CD4-positive, alpha-beta memory T cell (primary cell): ENCODE results near the gene CDC42SE2. TPM values are rescaled to one million over a fixed set of nuclear protein-coding genes. Genes with fewer than 3 reads are reported as not detected.

Experiments
- CTCF ChIA-PET: fragments of 350-600 bp; sonication (Branson Sonifier 250); formaldehyde crosslinking; loops from one replicate; lab custom pipeline; 2021; ENCODE audit warnings: inconsistent platforms; ENCODE audit not compliant: partially characterized antibody; lab: Charles Lee
- POLR2A ChIA-PET: fragments of 350-600 bp; sonication (Branson Sonifier 250); formaldehyde crosslinking; loops from one replicate; lab custom pipeline; 2021; ENCODE audit not compliant: partially characterized antibody; lab: Charles Lee
- DNase-seq, 5 donors: peaks; one replicate each; pipeline versions ENCODE4 v3.0.0 to v3.0.0-alpha.2; 2020 to 2022; ENCODE audit warnings: mixed read lengths in 1 of 5
- H3K27ac ChIP-seq: one replicate; pipeline ENCODE4 v1.7.0; 2013; ENCODE audit warnings: low read depth, low read length
- H3K27me3 ChIP-seq: 2 replicates; pipeline ENCODE4 v1.7.0; 2013; ENCODE audit warnings: mild to moderate bottlenecking, low read length, moderate library complexity; ENCODE audit not compliant: insufficient read depth
- H3K36me3 ChIP-seq: 2 replicates; pipeline ENCODE4 v1.7.0; 2013; ENCODE audit warnings: mild to moderate bottlenecking, low read length, moderate library complexity; ENCODE audit not compliant: insufficient read depth
- H3K4me1 ChIP-seq: 2 replicates; pipeline ENCODE4 v1.7.0; 2013; ENCODE audit warnings: mild to moderate bottlenecking, low read length, moderate library complexity; ENCODE audit not compliant: insufficient read depth
- H3K4me3 ChIP-seq, 2 donors: one replicate each; pipeline ENCODE4 v1.7.0; 2013; ENCODE audit warnings: low read length in 2 of 2, mild to moderate bottlenecking in 1 of 2
- H3K9me3 ChIP-seq, 2 donors: one replicate each; pipeline ENCODE4 v1.7.0; 2013; ENCODE audit warnings: low read length in 2 of 2, control low read depth in 1 of 2; ENCODE audit not compliant: control insufficient read depth in 1 of 2
- H3K27ac Mint-ChIP-seq, 7 donors: one replicate each; pipeline ENCODE4 v1.8.0; 2020 to 2021; ENCODE audit warnings: mixed read lengths in 7 of 7, mild to moderate bottlenecking in 6 of 7, inconsistent platforms in 3 of 7, moderate library complexity in 3 of 7
- H3K27me3 Mint-ChIP-seq, 2 donors: one replicate each; pipeline ENCODE4 v1.8.0; 2020 to 2021; ENCODE audit warnings: mixed read lengths in 2 of 2
- H3K36me3 Mint-ChIP-seq, 2 donors: one replicate each; pipeline ENCODE4 v1.8.0; 2020 to 2021; ENCODE audit warnings: mixed read lengths in 2 of 2, inconsistent platforms in 1 of 2, mild to moderate bottlenecking in 1 of 2
- H3K4me1 Mint-ChIP-seq, 4 donors: one replicate each; pipeline ENCODE4 v1.8.0; 2020 to 2021; ENCODE audit warnings: mixed read lengths in 4 of 4, mild to moderate bottlenecking in 1 of 4
- H3K4me3 Mint-ChIP-seq, 8 donors: one replicate each; pipeline ENCODE4 v1.8.0; 2020 to 2021; ENCODE audit warnings: mixed read lengths in 8 of 8, mild to moderate bottlenecking in 7 of 8, moderate library complexity in 6 of 8, inconsistent platforms in 3 of 8
- H3K9me3 Mint-ChIP-seq, 8 donors: one replicate each; pipeline ENCODE4 v1.8.0; 2020 to 2021; ENCODE audit warnings: mixed read lengths in 8 of 8, mild to moderate bottlenecking in 5 of 8, inconsistent platforms in 3 of 8, moderate library complexity in 1 of 8
- intact Hi-C: fragments of 100-400 bp; cut with micrococcal nuclease; formaldehyde crosslinking; loops from one replicate; pipeline ENCODE4 v1.15.1; 2023
- polyA plus RNA-seq, 2 donors: library from polyadenylated mRNA; unstranded; fragments of 300-500 nt; fragmentation: Illumina TruSeq; gene quantifications; one replicate each; pipeline ENCODE4 v1.2.3, GENCODE V29; 2021
- total RNA-seq, 2 experiments: library from RNA; stranded (reverse); gene quantifications; one replicate each; pipeline ENCODE4 v1.2.3, GENCODE V29; 2021

The CDC42SE2 gene
- total and polyA plus RNA-seq, 4 experiments from 2014 or later: 298 to 773 (median 365) TPM

- Histone ChIP-seq H3K27me3 (no peaks in the 10 kb centered on the region), H3K4me3 (no peak overlapping the region), H3K4me1 (peaks cover 77% of the 10 kb centered on the region), H3K36me3 (peaks cover 17% of the 10 kb centered on the region), H3K9me3 (no peaks in the 10 kb centered on the region), H3K27ac (no peak overlapping the region)
- CTCF ChIA-PET: interaction anchor here (1.3 kb wide), 1 partner anchor 43 kb away, joined by 5 read pairs; no protein-coding TSS in a partner anchor
- Mint-ChIP-seq H3K27ac (peak overlapping the region; percentile 3 to 94 (median 32)), H3K4me1 (peaks cover 58 to 88% (median 73%) of the 10 kb centered on the region in 4 donors), H3K27me3 (no peaks in the 10 kb centered on the region), H3K4me3 (peak overlapping the region in 3 of 8 donors; percentile 9 to 44 (median 11)), H3K36me3 (peaks cover 52 to 54% of the 10 kb centered on the region in 2 donors), H3K9me3 (peaks cover 0 to 1% (median 0%) of the 10 kb centered on the region in 8 donors)
- no peak for DNase-seq
- POLR2A ChIA-PET: interaction anchor here (1.0 to 5.1 kb wide), 4 partner anchors 8 to 151 kb away, joined by 3 to 47 read pairs (median 4); partner anchors contain the start of genes CDC42SE2 and HINT1
- intact Hi-C loops: loop anchor here (2.0 kb wide), 2 partner anchors 15 to 51 kb away; partner anchors contain the start of gene CDC42SE2
These were observed 52.2 kb downstream of the CDC42SE2 start for GRCh38 chr5:131316026-131316425.

GRCh38 chr5:131316822-131317221 is 53.0 kb downstream of the CDC42SE2 start:
- peak overlapping the region in 4 of 7 donors; percentile 2 to 73 (median 41) for H3K27ac Mint-ChIP-seq
- Histone ChIP-seq H3K36me3 (peaks cover 17% of the 10 kb centered on the region), H3K27me3 (no peaks in the 10 kb centered on the region), H3K4me1 (peaks cover 85% of the 10 kb centered on the region), H3K27ac (no peak overlapping the region), H3K4me3 (no peak overlapping the region), H3K9me3 (no peaks in the 10 kb centered on the region)
- peak overlapping the region in 4 of 8 donors; percentile 9 to 48 (median 26) for H3K4me3 Mint-ChIP-seq
- DNase-seq: no peak
- intact Hi-C loops: loop anchor here (2.0 kb wide), 2 partner anchors 14 to 52 kb away; partner anchors contain the start of gene CDC42SE2
- peaks cover 0 to 3% (median 0%) of the 10 kb centered on the region in 8 donors for H3K9me3 Mint-ChIP-seq
- H3K36me3 Mint-ChIP-seq: peaks cover 58 to 59% of the 10 kb centered on the region in 2 donors
- ChIA-PET CTCF (no interaction called here), POLR2A (interaction anchor here (1.0 to 1.4 kb wide), 2 partner anchors 13 to 152 kb away, joined by 3 read pairs; partner anchors contain the start of gene HINT1)
- H3K4me1 Mint-ChIP-seq: peaks cover 61 to 86% (median 73%) of the 10 kb centered on the region in 4 donors
- no peaks in the 10 kb centered on the region for H3K27me3 Mint-ChIP-seq

GRCh38 chr5:131318455-131318854 is 54.6 kb downstream of the CDC42SE2 start:
- H3K9me3 Mint-ChIP-seq: peaks cover 0 to 3% (median 0%) of the 10 kb centered on the region in 8 donors
- ChIA-PET CTCF (no interaction called here), POLR2A (interaction anchor here (0.6 to 1.8 kb wide), 3 partner anchors 12 to 55 kb away, joined by 3 to 9 read pairs (median 5); partner anchors contain the start of gene CDC42SE2)
- intact Hi-C loops: no loop called here
- peak overlapping the region in 5 of 7 donors; percentile 27 to 69 (median 42) for H3K27ac Mint-ChIP-seq
- H3K9me3 ChIP-seq: no peaks in the 10 kb centered on the region
- peaks cover 57 to 83% (median 71%) of the 10 kb centered on the region in 4 donors for H3K4me1 Mint-ChIP-seq
- no peak for DNase-seq
- peaks cover 65 to 68% of the 10 kb centered on the region in 2 donors for H3K36me3 Mint-ChIP-seq
- H3K27me3 Mint-ChIP-seq: no peaks in the 10 kb centered on the region
- H3K4me3 Mint-ChIP-seq: no peak overlapping the region
- no peak overlapping the region for H3K27ac ChIP-seq
- peaks cover 17% of the 10 kb centered on the region for H3K36me3 ChIP-seq
- peaks cover 87% of the 10 kb centered on the region for H3K4me1 ChIP-seq
- H3K27me3 ChIP-seq: no peaks in the 10 kb centered on the region
- H3K4me3 ChIP-seq: no peak overlapping the region

GRCh38 chr5:131321066-131321465 is 57.2 kb downstream of the CDC42SE2 start:
- Histone ChIP-seq H3K36me3 (peaks cover 12% of the 10 kb centered on the region), H3K27ac (no peak overlapping the region), H3K4me3 (no peak overlapping the region), H3K4me1 (peaks cover 87% of the 10 kb centered on the region), H3K9me3 (no peaks in the 10 kb centered on the region), H3K27me3 (no peaks in the 10 kb centered on the region)
- Mint-ChIP-seq H3K36me3 (peaks cover 55 to 60% of the 10 kb centered on the region in 2 donors), H3K9me3 (peaks cover 0 to 3% (median 0%) of the 10 kb centered on the region in 8 donors), H3K4me3 (peak overlapping the region in 5 of 8 donors; percentile 25 to 57 (median 32)), H3K4me1 (peaks cover 51 to 82% (median 66%) of the 10 kb centered on the region in 4 donors), H3K27ac (peak overlapping the region; percentile 12 to 94 (median 27)), H3K27me3 (no peaks in the 10 kb centered on the region)
- POLR2A ChIA-PET: interaction anchor here (0.6 to 1.6 kb wide), 5 partner anchors 8 to 45 kb away, joined by 3 to 5 read pairs (median 4); no protein-coding TSS in a partner anchor
- CTCF ChIA-PET: interaction anchor here (0.7 to 1.4 kb wide), 3 partner anchors 36 to 61 kb away, joined by 3 read pairs; no protein-coding TSS in a partner anchor
- no peak for DNase-seq
- intact Hi-C loops: loop anchor here (5.0 kb wide), 1 partner anchor 34 kb away; no protein-coding TSS in a partner anchor

GRCh38 chr5:131322926-131323325 is 59.1 kb downstream of the CDC42SE2 start:
- CTCF ChIA-PET: interaction anchor here (2.1 kb wide), 1 partner anchor 58 kb away, joined by 8 read pairs; the partner anchor contains the start of gene CDC42SE2
- H3K27me3 ChIP-seq: no peaks in the 10 kb centered on the region
- no peaks in the 10 kb centered on the region for H3K27me3 Mint-ChIP-seq
- H3K9me3 ChIP-seq: no peaks in the 10 kb centered on the region
- peak overlapping the region; percentile 21 to 94 (median 89) for H3K27ac Mint-ChIP-seq
- peaks cover 0 to 1% (median 0%) of the 10 kb centered on the region in 8 donors for H3K9me3 Mint-ChIP-seq
- H3K4me1 ChIP-seq: peaks cover 87% of the 10 kb centered on the region
- H3K4me1 Mint-ChIP-seq: peaks cover 49 to 82% (median 64%) of the 10 kb centered on the region in 4 donors
- H3K4me3 Mint-ChIP-seq: peak overlapping the region; percentile 45 to 83 (median 71)
- peak overlapping the region; percentile 36 for H3K27ac ChIP-seq
- POLR2A ChIA-PET: interaction anchor here (0.7 to 3.0 kb wide), 3 partner anchors 22 to 50 kb away, joined by 3 to 15 read pairs (median 3); no protein-coding TSS in a partner anchor
- no peaks in the 10 kb centered on the region for H3K36me3 ChIP-seq
- intact Hi-C loops: loop anchor here (5.0 kb wide), 1 partner anchor 36 kb away; no protein-coding TSS in a partner anchor
- no peak for DNase-seq
- no peak overlapping the region for H3K4me3 ChIP-seq
- peaks cover 43 to 53% of the 10 kb centered on the region in 2 donors for H3K36me3 Mint-ChIP-seq

- Histone ChIP-seq H3K27me3 (no peaks in the 10 kb centered on the region), H3K9me3 (no peaks in the 10 kb centered on the region), H3K4me1 (peaks cover 87% of the 10 kb centered on the region), H3K4me3 (no peak overlapping the region), H3K27ac (no peak overlapping the region), H3K36me3 (no peaks in the 10 kb centered on the region)
- Mint-ChIP-seq H3K4me1 (peaks cover 52 to 82% (median 69%) of the 10 kb centered on the region in 4 donors), H3K27me3 (no peaks in the 10 kb centered on the region), H3K27ac (peak overlapping the region in 6 of 7 donors; percentile 37 to 72 (median 54)), H3K36me3 (peaks cover 41 to 53% of the 10 kb centered on the region in 2 donors), H3K9me3 (peaks cover 0 to 1% (median 0%) of the 10 kb centered on the region in 8 donors), H3K4me3 (peak overlapping the region in 7 of 8 donors; percentile 9 to 46 (median 18))
- intact Hi-C loops: loop anchor here (5.0 kb wide), 1 partner anchor 36 kb away; no protein-coding TSS in a partner anchor
- POLR2A ChIA-PET: interaction anchor here (1.2 to 3.0 kb wide), 3 partner anchors 42 to 59 kb away, joined by 3 to 22 read pairs (median 15); partner anchors contain the start of gene CDC42SE2
- CTCF ChIA-PET: interaction anchor here (1.3 to 2.1 kb wide), 2 partner anchors 14 to 58 kb away, joined by 3 to 8 read pairs; partner anchors contain the start of gene CDC42SE2
- DNase-seq: no peak
These were observed 59.5 kb downstream of the CDC42SE2 start for GRCh38 chr5:131323378-131323777.
